Right lobe of liver (tissue), 6 donors: ENCODE measurements around the gene DNAJC5. TPM values are rescaled to one million over a fixed set of nuclear protein-coding genes. Genes with fewer than 3 reads are reported as not detected.

Experiments used
- ATAC-seq, 4 donors: fragments of 200-7000 bp; cut with Tn5 transposase; one replicate each; pipeline ENCODE4 v1.9.1; 2020; ENCODE audit warnings: mild to moderate bottlenecking in 4 of 4, moderate library complexity in 4 of 4
- DNase-seq, 3 donors: peaks; one replicate each; pipeline ENCODE4 v3.0.0-alpha.2; 2020
- H3K27ac ChIP-seq, 3 donors: fragments of 200-600 bp; one replicate each; pipeline ENCODE4 v1.8.0; 2022
- H3K27me3 ChIP-seq, 2 donors: fragments of 200-600 bp; one replicate each; pipeline ENCODE4 v1.8.0; 2022
- H3K36me3 ChIP-seq, 4 donors: fragments of 200-600 bp; sonication (generic) in 1 of 4; one replicate each; pipeline versions ENCODE4 v1.5.1 to v1.8.0; 2017 to 2022; ENCODE audit warnings: control low read depth in 1 of 4
- H3K4me1 ChIP-seq, 4 donors: fragments of 200-600 bp; sonication (generic) in 1 of 4; one replicate each; pipeline versions ENCODE4 v1.5.1 to v1.8.0; 2017 to 2022; ENCODE audit warnings: control low read depth in 1 of 4
- H3K4me3 ChIP-seq, 3 donors: fragments of 200-600 bp; one replicate each; pipeline ENCODE4 v1.8.0; 2022
- H3K9me3 ChIP-seq, 4 donors: fragments of 200-600 bp; sonication (generic) in 1 of 4; one replicate each; pipeline versions ENCODE4 v1.5.1 to v1.8.0; 2017 to 2022; ENCODE audit warnings: control low read depth in 1 of 4
- CTCF ChIP-seq, 4 donors: fragments of 200-600 bp in 3 of 4; fragments of 450-650 bp in 1 of 4; IDR thresholded peaks; one replicate each; pipeline versions ENCODE4 v1.5.1 to v1.8.0; 2016 to 2022; ENCODE audit warnings: antibody characterized with exemption in 4 of 4, mild to moderate bottlenecking in 2 of 4
- POLR2A ChIP-seq: fragments of 450-650 bp; IDR thresholded peaks from one replicate; pipeline ENCODE4 v1.6.1; 2017; ENCODE audit warnings: antibody characterized with exemption, mild to moderate bottlenecking
- WGBS: methylation state at CpG from one replicate; pipeline ENCODE4 v1.1.6; 2018; ENCODE audit warnings: low coverage, low lambda C conversion rate; ENCODE audit not compliant: insufficient coverage; ENCODE audit errors: missing lambda C conversion rate; 5-methylcytosine and 5-hydroxymethylcytosine counted together
- intact Hi-C, 2 donors: fragments of 100-400 bp; cut with DNase I; formaldehyde crosslinking; loops; one replicate each; pipeline versions ENCODE4 v1.11.2 to v1.14.1; 2022
- total RNA-seq, 6 experiments: library from RNA; depleted of rRNA in 2 of 6; stranded (reverse); fragments of >200 nt in 2 of 6; fragmentation: NEBNext Ultra II Directional in 3 of 6; extraction: Animal tissue kit (Norgen Biotek cat#: 25700) in 3 of 6; gene quantifications; one replicate each; pipeline versions ENCODE4 v1.1.0 to v1.2.4, GENCODE V29; 2016 to 2023
- donor health status: DM: no; HTN: yes; CAD: no.
- donor health status: DM: no; HTN: no; CAD: no.
- donor health status: DM: no; HTN: no; CAD: no.
- donor health status: DM: no; HTN: yes; CAD: no.
- donor health status: DM: no; HTN: yes; CAD: no.

DNAJC5 gene
- total RNA-seq, 6 experiments from 2014 or later, result 10.7 to 26.0 (median 15.1) TPM

- H3K4me1 ChIP-seq, result peaks cover 0 to 51% (median 18%) of the 10 kb centered on the region in 4 donors
- no peak for DNase-seq
- intact Hi-C loops, result no loop called here
Measured at GRCh38 chr20:63947638-63948456, 52.9 kb downstream of the DNAJC5 start.

GRCh38 chr20:63950701-63951397 is 55.9 kb downstream of the DNAJC5 start:
- Histone ChIP-seq H3K36me3 (peaks cover 0 to 4% (median 0%) of the 10 kb centered on the region in 4 donors), H3K4me1 (peaks cover 0 to 69% (median 26%) of the 10 kb centered on the region in 4 donors), H3K4me3 (no peak overlapping the region), H3K27ac (peak overlapping the region in 2 of 3 donors; percentile 26 to 96), H3K9me3 (no peaks in the 10 kb centered on the region), H3K27me3 (no peaks in the 10 kb centered on the region)
- intact Hi-C loops, result no loop called here
- no peak for TF ChIP-seq POLR2A
- TF ChIP-seq CTCF (IDR thresholded peaks at IDR 0.05), result no peak
- 60% methylated on average over 1 of the region's 20 CpGs for WGBS
- DNase-seq (no peak), ATAC-seq (no peak)

More at GRCh38 chr20:63947638-63948456, 52.9 kb downstream of the DNAJC5 start:
- Histone ChIP-seq H3K27ac (no peak overlapping the region), H3K36me3 (peaks cover 0 to 29% (median 14%) of the 10 kb centered on the region in 4 donors), H3K9me3 (no peaks in the 10 kb centered on the region), H3K27me3 (no peaks in the 10 kb centered on the region), H3K4me3 (no peak overlapping the region)
- TF ChIP-seq CTCF (IDR thresholded peaks at IDR 0.05), result no peak
- no peak for TF ChIP-seq POLR2A
- no peak for ATAC-seq
- WGBS, result 47% methylated on average over 16 of the region's 27 CpGs

- H3K4me3 ChIP-seq, result no peak overlapping the region
Measured at GRCh38 chr20:63951398-63952209, 56.7 kb downstream of the DNAJC5 start.

More at GRCh38 chr20:63951398-63952209, 56.7 kb downstream of the DNAJC5 start:
- no peaks in the 10 kb centered on the region for H3K9me3 ChIP-seq
- ATAC-seq (peak in 3 of 4 donors; percentile 2 to 15 (median 10)), DNase-seq (peak in 2 of 3 donors; percentile 76 to 82)
- intact Hi-C loops, result no loop called here
- WGBS, result no CpG with 5 or more reads among the region's 17 CpGs
- peaks cover 0 to 69% (median 26%) of the 10 kb centered on the region in 4 donors for H3K4me1 ChIP-seq
- H3K36me3 ChIP-seq, result no peaks in the 10 kb centered on the region
- H3K27me3 ChIP-seq, result no peaks in the 10 kb centered on the region
- H3K27ac ChIP-seq, result peak overlapping the region in 2 of 3 donors; percentile 30 to 96
- TF ChIP-seq CTCF (IDR thresholded peaks at IDR 0.05) (no peak), POLR2A (no peak)
